ENCODE results near the gene LGALS3BP. TPM values are rescaled to one million over a fixed set of nuclear protein-coding genes. Genes with fewer than 3 reads are reported as not detected.
A peak's percentile ranks its signal among the peaks of the same experiment; 100 is the strongest.

Gene LGALS3BP
- total RNA-seq, 2 experiments from 2014 or later = 48.0 to 49.5 TPM

DNA sequence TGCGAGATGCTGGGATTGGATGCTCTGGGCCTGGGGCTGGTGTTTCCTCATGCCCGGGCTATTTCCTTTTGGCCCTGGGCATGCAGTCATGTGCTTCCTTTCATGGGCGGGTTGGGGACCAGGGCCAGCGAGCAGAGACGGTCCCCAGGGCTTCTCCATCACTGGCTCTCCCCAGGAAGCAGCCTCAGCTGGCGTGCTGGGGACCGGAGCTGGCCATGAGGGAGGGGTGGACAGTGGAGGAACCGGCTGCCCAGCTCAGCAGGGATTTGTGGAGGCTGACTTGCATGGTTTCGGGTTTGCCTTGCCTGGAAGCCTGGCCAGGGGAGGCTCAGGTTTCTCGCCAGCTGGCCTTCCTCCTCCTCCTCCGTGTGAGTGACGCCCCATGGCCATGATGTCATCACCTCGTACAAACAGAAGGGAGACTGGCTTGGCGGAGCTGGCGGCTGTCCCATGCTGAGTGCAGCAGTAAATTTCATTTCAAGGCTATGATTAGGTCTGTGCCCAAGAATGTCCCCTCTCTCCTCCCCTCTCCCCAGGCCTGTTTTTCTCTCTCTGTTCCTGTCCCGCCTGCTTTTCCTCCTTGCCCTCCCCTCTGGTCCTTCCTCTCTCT, 45.7 kb downstream of the LGALS3BP start:
- intact Hi-C loops (cut with micrococcal nuclease) = loop anchor here (2.0 kb wide), 1 partner anchor 37 kb away; no protein-coding TSS in a partner anchor
- POLR2A ChIA-PET = no interaction called here
- H3K4me3 Mint-ChIP-seq = no peak overlapping the region
- no peaks in the 10 kb centered on the region for H3K36me3 Mint-ChIP-seq
- CTCF ChIA-PET = interaction anchor here (1.2 kb wide), 1 partner anchor 36 kb away, joined by 3 read pairs; no protein-coding TSS in a partner anchor
- H3K27me3 Mint-ChIP-seq = no peaks in the 10 kb centered on the region
- DNase-seq = no peak
- H3K27ac Mint-ChIP-seq = peak overlapping the region; percentile 8
- H3K9me3 Mint-ChIP-seq = no peaks in the 10 kb centered on the region
- H3K4me1 Mint-ChIP-seq (ENCODE audit: low read depth) = peaks cover 17% of the 10 kb centered on the region

DNA sequence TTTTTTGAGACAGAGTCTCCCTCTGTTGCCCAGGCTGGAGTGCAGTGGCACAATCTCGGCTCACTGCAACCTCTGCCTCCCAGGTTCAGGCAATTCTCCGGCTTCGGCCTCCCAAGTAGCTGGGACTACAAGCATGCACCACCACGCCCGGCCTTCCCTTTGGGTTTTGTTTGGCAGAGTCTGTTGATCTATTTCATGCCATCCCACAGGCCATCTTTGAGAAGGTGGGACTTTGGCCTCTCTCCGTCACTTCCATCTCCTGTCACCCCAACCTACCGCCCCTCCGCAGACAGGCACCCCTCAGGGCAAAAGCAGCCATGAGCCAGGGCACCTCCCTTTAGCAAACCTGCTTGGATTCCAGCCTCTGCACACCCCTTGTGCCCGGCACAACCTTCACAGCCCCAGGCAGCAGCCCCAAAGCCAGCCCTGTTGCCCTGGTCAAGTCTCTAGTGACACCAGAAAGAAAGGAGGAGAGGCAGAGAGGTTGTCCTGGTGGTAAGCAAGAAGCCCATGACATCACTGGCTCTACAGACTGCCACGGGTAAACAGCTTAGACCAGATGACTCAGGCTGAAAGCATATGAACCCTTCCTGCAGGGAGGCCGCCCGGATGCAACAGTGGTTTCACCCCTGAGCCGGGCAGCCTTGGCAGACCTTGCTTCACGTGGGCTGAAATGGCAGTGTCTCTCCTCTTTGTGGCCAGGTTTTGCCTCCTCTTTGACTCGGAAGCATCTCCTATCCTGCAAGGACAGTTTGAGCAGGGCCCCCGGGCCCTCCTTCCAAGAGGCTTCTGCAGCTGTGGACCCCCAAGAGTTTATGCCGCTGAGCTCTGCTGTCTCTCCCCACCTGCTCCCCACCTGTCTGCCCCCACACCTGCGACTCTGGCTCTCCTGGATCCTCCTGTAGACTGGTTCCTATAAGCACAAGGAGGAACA, 46.4 kb downstream of the LGALS3BP start:
- H3K4me3 Mint-ChIP-seq = no peak overlapping the region
- H3K27ac Mint-ChIP-seq = peak overlapping the region; percentile 81
- H3K9me3 Mint-ChIP-seq = no peaks in the 10 kb centered on the region
- CTCF ChIA-PET = interaction anchor here (1.2 kb wide), 1 partner anchor 37 kb away, joined by 3 read pairs; no protein-coding TSS in a partner anchor
- H3K27me3 Mint-ChIP-seq = no peaks in the 10 kb centered on the region
- peak; percentile 82 for DNase-seq
- peaks cover 17% of the 10 kb centered on the region for H3K4me1 Mint-ChIP-seq (ENCODE audit: low read depth)
- POLR2A ChIA-PET = no interaction called here
- intact Hi-C loops (cut with micrococcal nuclease) = loop anchor here (2.0 kb wide), 1 partner anchor 38 kb away; no protein-coding TSS in a partner anchor
- no peaks in the 10 kb centered on the region for H3K36me3 Mint-ChIP-seq

DNA sequence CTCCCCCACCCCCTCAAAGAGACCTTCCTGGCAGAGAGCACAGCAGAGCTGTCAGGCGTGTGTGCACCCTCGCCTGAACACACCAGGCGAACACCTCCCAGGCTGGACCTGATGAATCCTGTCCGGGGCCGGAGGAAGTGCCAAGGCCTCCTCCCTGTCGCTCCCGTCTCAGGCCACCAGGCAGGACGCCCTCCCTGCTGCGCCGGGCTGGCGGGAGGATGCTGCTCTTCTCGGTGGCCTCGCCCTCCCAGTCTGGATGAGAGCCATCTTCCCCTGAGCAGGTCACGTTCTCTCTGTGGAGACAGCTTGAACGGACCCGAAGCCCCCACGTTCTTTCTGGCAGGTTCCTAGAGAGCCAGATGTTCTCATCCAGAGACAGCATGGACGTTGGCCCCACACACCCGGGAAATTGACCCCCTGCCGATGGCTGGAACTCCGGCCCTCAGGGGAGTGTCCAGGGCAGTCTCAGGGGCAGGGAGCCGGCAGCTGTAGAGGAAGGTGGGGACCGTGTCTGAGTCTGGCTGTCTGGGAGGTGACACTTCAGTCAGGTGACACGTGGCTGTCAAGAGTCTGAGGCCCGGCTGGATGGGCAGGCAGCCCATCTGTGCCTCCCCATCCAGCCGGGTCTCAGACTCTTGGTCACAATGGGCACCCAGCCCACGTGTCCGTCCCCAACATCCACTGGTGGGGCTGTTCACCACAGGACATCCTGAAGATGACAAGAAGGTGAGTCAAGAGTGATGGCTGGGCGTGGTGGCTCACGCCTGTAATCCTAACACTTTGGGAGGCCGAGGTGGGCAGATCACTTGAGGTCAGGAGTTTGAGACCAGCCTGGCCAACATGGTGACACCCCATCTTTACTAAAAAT, 49.6 kb downstream of the LGALS3BP start:
- Mint-ChIP-seq H3K36me3 (no peaks in the 10 kb centered on the region), H3K9me3 (no peaks in the 10 kb centered on the region), H3K4me3 (no peak overlapping the region), H3K27me3 (peaks cover 11% of the 10 kb centered on the region), H3K27ac (no peak overlapping the region), H3K4me1 (ENCODE audit: low read depth) (peaks cover 17% of the 10 kb centered on the region)
- intact Hi-C loops (cut with micrococcal nuclease) = loop anchor here (10.0 kb wide), 1 partner anchor 65 kb away; no protein-coding TSS in a partner anchor
- POLR2A ChIA-PET = no interaction called here
- CTCF ChIA-PET = interaction anchor here (1.5 kb wide), 1 partner anchor 64 kb away, joined by 3 read pairs; no protein-coding TSS in a partner anchor
- DNase-seq = no peak

DNA sequence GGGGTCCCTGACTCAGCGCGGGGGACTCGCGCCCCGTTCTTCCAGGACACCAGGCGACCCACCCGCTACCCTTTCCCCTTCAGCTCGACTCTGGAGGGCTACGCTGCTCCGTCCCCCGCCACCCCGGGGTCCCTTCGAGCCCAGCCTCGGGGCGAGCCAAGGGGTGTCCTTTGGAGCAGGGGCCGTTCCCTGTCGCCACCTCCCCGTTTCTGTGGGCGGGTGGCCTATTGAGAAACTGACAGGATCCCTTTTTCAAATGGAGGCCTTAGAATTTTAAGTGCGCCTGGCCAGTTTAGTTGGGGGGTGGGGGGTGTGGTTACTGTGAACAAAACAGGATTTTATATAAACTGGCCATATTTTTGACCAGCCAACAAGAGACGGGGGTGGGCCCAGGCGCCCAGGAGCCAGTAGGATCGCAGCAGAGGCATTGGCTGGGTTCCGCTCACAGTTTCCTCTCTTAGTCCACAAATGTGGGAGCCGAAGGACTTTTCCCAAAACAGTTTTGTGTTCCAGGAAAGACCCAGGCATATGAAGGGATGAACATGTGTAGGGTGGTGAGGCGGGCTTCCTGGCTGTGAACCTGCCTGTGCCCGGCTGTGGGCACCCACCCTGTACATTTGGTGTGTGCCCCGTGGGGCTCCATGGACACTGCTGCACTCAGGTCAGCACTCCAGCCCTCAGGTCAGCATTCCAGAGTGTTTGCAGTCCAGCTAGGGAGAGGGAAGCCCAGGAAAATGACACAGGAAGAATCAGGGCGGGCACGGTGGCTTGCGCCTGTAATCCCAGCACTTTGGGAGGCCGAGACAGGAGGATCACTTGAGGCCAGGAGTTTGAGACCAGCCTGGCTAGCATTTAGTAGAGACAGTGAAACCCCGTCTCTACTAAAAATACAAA, 53.8 kb downstream of the LGALS3BP start:
- H3K9me3 Mint-ChIP-seq = no peaks in the 10 kb centered on the region
- H3K4me3 Mint-ChIP-seq = no peak overlapping the region
- peaks cover 17% of the 10 kb centered on the region for H3K27me3 Mint-ChIP-seq
- intact Hi-C loops (cut with micrococcal nuclease) = loop anchor here (10.0 kb wide), 1 partner anchor 61 kb away; no protein-coding TSS in a partner anchor
- peaks cover 10% of the 10 kb centered on the region for H3K4me1 Mint-ChIP-seq (ENCODE audit: low read depth)
- no peaks in the 10 kb centered on the region for H3K36me3 Mint-ChIP-seq
- no peak for DNase-seq
- CTCF ChIA-PET = interaction anchor here (0.6 to 1.0 kb wide), 2 partner anchors 17 to 1174 kb away, joined by 3 read pairs; no protein-coding TSS in a partner anchor
- POLR2A ChIA-PET = no interaction called here
- H3K27ac Mint-ChIP-seq = no peak overlapping the region

DNA sequence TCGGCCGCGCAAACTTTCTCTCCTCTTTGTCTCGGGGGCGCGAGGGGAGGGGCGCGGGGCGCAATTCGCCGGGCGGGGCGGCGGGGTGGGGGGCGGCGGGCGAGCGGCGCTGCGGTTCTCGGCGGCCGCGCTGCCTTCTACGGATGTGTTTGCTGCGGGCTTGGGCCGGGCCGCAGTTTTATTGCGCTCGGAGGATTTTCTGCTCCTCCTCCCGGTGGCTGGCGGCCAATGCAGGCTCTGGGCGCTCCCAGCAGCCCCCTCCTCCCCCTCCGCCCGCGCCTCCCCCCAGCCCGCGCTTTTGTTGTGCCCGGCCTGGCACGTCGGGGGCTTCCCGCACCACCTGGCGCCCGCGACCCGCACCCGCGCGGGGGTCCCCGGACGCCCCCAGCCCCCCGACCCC, 54.5 kb downstream of the LGALS3BP start, which contains the start of gene TIMP2:
TSS of gene TIMP2 (minus strand) at position 154 of the 400 bp plus-strand sequence. CDS start 299 bp downstream, outside the sequence.
- Mint-ChIP-seq H3K9me3 (no peaks in the 10 kb centered on the region), H3K4me1 (ENCODE audit: low read depth) (peaks cover 10% of the 10 kb centered on the region), H3K27me3 (peaks cover 17% of the 10 kb centered on the region), H3K4me3 (peak within 1 kb of the TSS; percentile 26), H3K27ac (no peak within 1 kb of the TSS), H3K36me3 (no peaks in the 10 kb centered on the region)
- peak; percentile 74 for DNase-seq
- POLR2A ChIA-PET = no interaction called here
- CTCF ChIA-PET = interaction anchor here (0.6 kb wide), 1 partner anchor 1173 kb away, joined by 3 read pairs; no protein-coding TSS in a partner anchor
- intact Hi-C loops (cut with micrococcal nuclease) = loop anchor here (10.0 kb wide), 1 partner anchor 60 kb away; no protein-coding TSS in a partner anchor

DNA sequence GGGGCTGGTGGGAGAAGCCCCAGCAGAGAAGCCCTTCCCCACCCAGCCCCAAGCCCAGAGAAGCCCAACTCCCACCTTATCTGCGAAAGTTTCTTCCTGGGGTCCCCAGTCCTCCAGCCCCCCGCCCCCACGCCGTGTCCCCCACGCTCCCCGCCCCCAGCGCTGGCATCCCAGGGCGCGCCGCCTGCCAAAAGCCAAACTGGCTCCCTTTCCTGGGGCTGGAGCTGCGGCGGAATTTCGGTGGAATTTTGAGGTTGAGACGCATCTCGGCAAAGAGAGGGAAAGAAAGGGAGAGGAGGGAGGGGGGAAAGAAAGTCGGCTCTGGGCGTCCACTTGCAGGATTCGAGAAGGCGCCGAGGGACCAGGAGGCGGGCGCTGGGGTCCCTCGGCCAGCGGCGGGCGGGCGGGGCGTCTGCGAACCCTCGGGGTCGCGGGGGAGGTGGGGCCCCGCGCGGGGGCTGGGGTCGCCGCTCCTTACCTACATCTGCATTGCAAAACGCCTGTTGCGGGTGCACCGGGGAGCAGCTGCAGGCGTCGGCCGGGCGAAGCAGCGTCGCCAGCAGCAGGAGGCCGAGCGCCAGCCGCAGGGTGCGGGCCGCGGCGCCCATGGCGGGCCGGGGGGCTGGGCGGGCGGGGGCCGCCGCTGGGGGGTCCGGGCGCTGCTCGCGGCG, 55.1 kb downstream of the LGALS3BP start:
- DNase-seq = no peak
- no peaks in the 10 kb centered on the region for H3K9me3 Mint-ChIP-seq
- ChIA-PET POLR2A (no interaction called here), CTCF (no interaction called here)
- H3K27me3 Mint-ChIP-seq = peaks cover 17% of the 10 kb centered on the region
- intact Hi-C loops (cut with micrococcal nuclease) = loop anchor here (5.0 to 10.0 kb wide), 2 partner anchors 37 to 60 kb away; no protein-coding TSS in a partner anchor
- H3K4me3 Mint-ChIP-seq = peak overlapping the region; percentile 26
- H3K4me1 Mint-ChIP-seq (ENCODE audit: low read depth) = peaks cover 10% of the 10 kb centered on the region
- no peaks in the 10 kb centered on the region for H3K36me3 Mint-ChIP-seq
- H3K27ac Mint-ChIP-seq = no peak overlapping the region

DNA sequence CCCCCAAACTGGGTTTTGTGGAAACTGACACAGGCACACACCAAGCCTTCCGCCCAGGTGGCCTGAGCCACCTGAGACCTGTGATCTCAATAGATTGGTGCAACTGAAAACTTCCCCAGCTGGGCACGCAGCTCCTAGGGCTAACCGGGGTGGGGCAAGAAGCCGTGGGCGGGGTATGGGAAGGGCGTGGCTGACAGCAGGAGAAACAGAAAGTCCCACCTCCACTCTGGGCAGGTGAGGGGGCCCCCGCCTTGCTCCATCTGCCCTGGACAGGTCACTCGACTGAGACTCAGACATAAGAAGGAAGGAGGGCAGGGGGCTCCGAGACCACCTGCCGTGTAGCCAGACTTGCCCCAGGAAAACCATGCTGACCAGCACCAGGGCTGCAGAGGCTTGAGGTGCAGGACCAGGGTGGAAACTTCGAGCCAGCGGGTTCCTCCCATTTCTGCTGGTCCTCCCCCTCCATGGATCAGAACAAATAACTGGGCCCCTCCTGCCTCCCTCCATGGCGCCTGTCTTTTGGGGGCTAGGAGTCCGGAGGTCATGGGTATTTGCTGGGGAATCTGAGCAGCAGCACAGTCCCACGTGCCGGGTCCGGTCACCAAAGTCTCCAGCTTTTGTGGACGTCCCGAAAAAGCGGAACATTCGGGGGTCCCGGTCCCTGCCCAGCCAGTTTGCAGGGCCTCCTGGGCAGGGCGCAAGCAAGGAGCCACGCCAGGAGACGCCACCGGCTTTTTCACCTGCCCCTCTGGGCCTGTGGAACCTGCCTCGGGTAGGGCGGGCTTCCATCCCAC, 55.9 kb downstream of the LGALS3BP start:
- Mint-ChIP-seq H3K27ac (no peak overlapping the region), H3K36me3 (no peaks in the 10 kb centered on the region), H3K27me3 (peaks cover 17% of the 10 kb centered on the region), H3K4me3 (peak overlapping the region; percentile 20), H3K9me3 (no peaks in the 10 kb centered on the region), H3K4me1 (ENCODE audit: low read depth) (peaks cover 10% of the 10 kb centered on the region)
- intact Hi-C loops (cut with micrococcal nuclease) = loop anchor here (5.0 to 10.0 kb wide), 2 partner anchors 37 to 59 kb away; no protein-coding TSS in a partner anchor
- POLR2A ChIA-PET = no interaction called here
- CTCF ChIA-PET = interaction anchor here (0.7 to 0.9 kb wide), 2 partner anchors 47 to 58 kb away, joined by 3 to 4 read pairs; no protein-coding TSS in a partner anchor
- DNase-seq = peak; percentile 66

DNA sequence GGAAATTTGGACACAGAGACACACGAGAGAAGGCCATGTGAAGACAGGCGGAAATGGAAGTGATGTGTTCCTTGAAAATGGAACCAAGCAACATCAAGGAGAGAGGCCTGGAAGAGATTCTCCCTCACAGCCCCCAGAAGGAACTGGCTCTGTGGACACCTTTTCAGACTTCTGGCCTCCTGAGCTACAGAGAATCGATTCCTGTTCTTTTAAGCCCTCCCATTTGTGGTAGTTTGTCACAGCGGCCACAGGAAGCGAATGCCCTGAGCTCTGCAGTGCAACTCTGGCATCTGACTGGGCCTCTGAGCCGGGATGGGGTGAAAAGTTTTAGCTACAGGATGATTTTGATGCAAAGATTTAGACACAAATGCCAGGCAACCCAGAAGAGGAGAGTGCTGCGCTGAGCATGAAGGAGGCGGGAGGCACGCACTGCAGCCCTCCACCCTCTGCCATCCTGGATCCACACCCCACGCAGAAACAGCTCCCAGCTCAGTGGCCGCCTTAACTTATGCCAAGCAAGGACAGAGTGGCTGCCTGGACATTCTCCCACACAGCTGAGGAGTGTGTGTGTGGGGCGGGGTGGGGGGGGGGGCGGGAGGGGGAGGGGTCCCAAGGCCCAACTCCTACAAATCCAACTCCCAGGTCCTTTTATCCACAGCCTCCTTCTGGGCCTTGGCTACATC, 56.8 kb downstream of the LGALS3BP start:
- Mint-ChIP-seq H3K27ac (no peak overlapping the region), H3K9me3 (no peaks in the 10 kb centered on the region), H3K4me3 (no peak overlapping the region), H3K4me1 (ENCODE audit: low read depth) (peaks cover 10% of the 10 kb centered on the region), H3K36me3 (no peaks in the 10 kb centered on the region), H3K27me3 (peaks cover 15% of the 10 kb centered on the region)
- ChIA-PET POLR2A (no interaction called here), CTCF (interaction anchor here (0.7 to 0.9 kb wide), 2 partner anchors 48 to 57 kb away, joined by 3 to 4 read pairs; no protein-coding TSS in a partner anchor)
- DNase-seq = no peak
- intact Hi-C loops (cut with micrococcal nuclease) = loop anchor here (5.0 to 10.0 kb wide), 2 partner anchors 36 to 58 kb away; no protein-coding TSS in a partner anchor

DNA sequence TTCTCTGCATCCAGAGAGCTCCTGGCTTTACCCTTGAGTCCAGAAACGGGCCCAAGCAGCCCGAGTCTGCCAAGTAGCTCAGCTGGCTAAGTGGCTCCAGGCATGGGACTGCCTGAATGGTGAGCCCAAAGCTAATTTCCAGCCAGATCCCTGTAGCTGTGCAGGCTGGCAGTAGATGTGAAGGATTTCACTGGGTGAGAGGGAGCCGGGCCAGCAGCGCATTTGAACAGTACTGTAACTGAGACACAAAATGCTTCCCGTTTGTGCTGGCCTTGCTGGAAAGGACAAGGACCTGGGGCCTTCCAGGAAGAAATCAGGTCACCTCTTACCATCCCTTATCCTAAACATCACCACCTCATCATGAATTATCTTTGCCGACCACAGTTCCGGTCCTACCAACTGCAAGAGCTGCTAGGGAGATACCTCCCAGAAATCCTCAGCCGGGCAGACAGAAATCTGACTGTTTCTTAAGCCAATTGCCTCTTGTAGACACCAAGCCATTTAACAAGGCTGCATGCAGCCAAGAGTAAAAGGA, 58.2 kb downstream of the LGALS3BP start:
- Mint-ChIP-seq H3K27me3 (peaks cover 10% of the 10 kb centered on the region), H3K27ac (no peak overlapping the region), H3K4me3 (no peak overlapping the region), H3K9me3 (no peaks in the 10 kb centered on the region), H3K36me3 (no peaks in the 10 kb centered on the region), H3K4me1 (ENCODE audit: low read depth) (peaks cover 10% of the 10 kb centered on the region)
- CTCF ChIA-PET = interaction anchor here (1.0 kb wide), 1 partner anchor 56 kb away, joined by 3 read pairs; no protein-coding TSS in a partner anchor
- POLR2A ChIA-PET = no interaction called here
- no peak for DNase-seq
- intact Hi-C loops (cut with micrococcal nuclease) = loop anchor here (5.0 to 10.0 kb wide), 2 partner anchors 34 to 57 kb away; no protein-coding TSS in a partner anchor

Measured in activated CD4-positive, alpha-beta memory T cell treated with anti-CD3 and anti-CD28 coated beads for 36 hours (primary cell).